Mucosa of descending colon (tissue), 3 donors: ENCODE measurements around the gene ACP1. TPM values are rescaled to one million over a fixed set of nuclear protein-coding genes. Genes with fewer than 3 reads are reported as not detected.
"Not testable (repeated sequence)": the region's sequence is repeated elsewhere in the genome, so short reads cannot be mapped to it uniquely, and the experiment has no call there.

ENCODE experiments used
- ATAC-seq: fragments of 200-7000 bp; cut with Tn5 transposase; one replicate; pipeline ENCODE4 v1.9.1; 2020; ENCODE audit warnings: mild to moderate bottlenecking, moderate library complexity
- DNase-seq, 3 donors: peaks; one replicate each; pipeline ENCODE4 v3.0.0-alpha.2; 2020
- H3K36me3 ChIP-seq: fragments of 200-600 bp; one replicate; pipeline ENCODE4 v1.8.0; 2021; ENCODE audit warnings: low read depth, mild to moderate bottlenecking
- H3K4me1 ChIP-seq: fragments of 200-600 bp; one replicate; pipeline ENCODE4 v1.8.0; 2021; ENCODE audit warnings: low read depth, mild to moderate bottlenecking
- H3K4me3 ChIP-seq: fragments of 200-600 bp; one replicate; pipeline ENCODE4 v1.8.0; 2021; ENCODE audit warnings: mild to moderate bottlenecking
- H3K9me3 ChIP-seq: fragments of 200-600 bp; one replicate; pipeline ENCODE4 v1.8.0; 2021; ENCODE audit warnings: mild to moderate bottlenecking
- CTCF ChIP-seq: fragments of 200-600 bp; IDR thresholded peaks from one replicate; pipeline ENCODE4 v1.8.0; 2022; ENCODE audit warnings: antibody characterized with exemption, mild to moderate bottlenecking
- intact Hi-C, 2 donors: fragments of 100-400 bp; cut with DNase I in 1 of 2; cut with micrococcal nuclease in 1 of 2; formaldehyde crosslinking; loops; one replicate each; pipeline versions ENCODE4 v1.11.0 to v1.11.1; 2022; cut with DNase I, micrococcal nuclease
- total RNA-seq, 3 donors: library from RNA; stranded (reverse); fragmentation: NEBNext Ultra II Directional in 2 of 3; extraction: Animal tissue kit (Norgen Biotek cat#: 25700) in 2 of 3; gene quantifications; one replicate each; pipeline versions ENCODE4 v1.2.1 to v1.2.4, GENCODE V29; 2021 to 2023
- donor health status: DM: no; HTN: no; CAD: no; lungs with moderate emphysema.
- donor health status: DM: no; HTN: no; CAD: no.
- donor health status: DM: no; HTN: yes; CAD: no.

ACP1 gene
- total RNA-seq, 3 donors from 2014 or later = 61.9 to 87.3 (median 72.1) TPM

DNA sequence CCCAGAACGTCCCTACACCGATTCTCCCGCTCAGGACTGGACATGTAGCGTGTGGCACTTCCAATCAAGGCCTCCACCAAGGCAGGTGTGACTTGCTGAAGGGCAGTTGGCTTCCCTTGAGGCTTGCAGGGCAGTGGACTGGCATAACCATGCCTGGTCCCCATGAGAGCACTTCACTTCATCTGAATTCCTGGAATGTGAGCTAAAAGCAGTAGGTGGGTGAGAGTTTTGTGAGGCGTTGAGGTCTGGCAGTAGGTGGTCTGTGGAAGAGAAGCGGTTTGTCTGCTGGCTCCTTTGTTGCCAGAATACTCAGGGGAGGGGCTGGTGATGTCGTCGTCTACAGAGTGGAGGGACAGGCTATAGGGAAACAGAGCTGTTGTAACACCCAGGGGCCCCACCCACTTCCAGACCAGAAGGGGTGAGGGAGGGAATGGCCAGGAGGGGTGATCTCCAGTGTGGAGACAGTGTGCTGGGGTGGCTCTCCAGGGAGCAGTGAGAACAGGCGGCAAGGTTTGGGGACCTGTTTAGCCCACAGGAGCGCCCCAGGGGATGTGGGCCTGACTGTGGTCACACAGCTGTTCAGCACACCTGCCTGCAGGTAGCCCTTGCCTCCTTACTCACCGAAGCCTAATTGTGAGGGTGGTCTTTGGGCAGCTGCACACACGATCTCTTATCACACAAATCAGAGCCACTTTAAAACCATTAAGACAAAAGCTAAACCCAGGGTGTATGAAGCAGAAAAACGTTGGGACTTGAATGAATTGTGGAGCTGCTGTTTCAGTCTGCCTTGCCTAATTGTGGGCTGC lies 44.6 kb downstream of the ACP1 start:
- H3K4me3 ChIP-seq = no peak overlapping the region
- intact Hi-C loops = no loop called here
- ATAC-seq (peak; percentile 33), DNase-seq (no peak)
- TF ChIP-seq CTCF = no peak
- H3K4me1 ChIP-seq = no peaks in the 10 kb centered on the region
- no peaks in the 10 kb centered on the region for H3K9me3 ChIP-seq
- H3K36me3 ChIP-seq = no peaks in the 10 kb centered on the region

- DNase-seq = no peak
- no peak for ATAC-seq
- TF ChIP-seq CTCF = no peak
- Histone ChIP-seq H3K4me1 (no peaks in the 10 kb centered on the region), H3K4me3 (no peak overlapping the region), H3K36me3 (no peaks in the 10 kb centered on the region), H3K9me3 (no peaks in the 10 kb centered on the region)
- intact Hi-C loops = no loop called here
These were observed 45.3 kb downstream of the ACP1 start for GRCh38 chr2:309954-310510.

DNA sequence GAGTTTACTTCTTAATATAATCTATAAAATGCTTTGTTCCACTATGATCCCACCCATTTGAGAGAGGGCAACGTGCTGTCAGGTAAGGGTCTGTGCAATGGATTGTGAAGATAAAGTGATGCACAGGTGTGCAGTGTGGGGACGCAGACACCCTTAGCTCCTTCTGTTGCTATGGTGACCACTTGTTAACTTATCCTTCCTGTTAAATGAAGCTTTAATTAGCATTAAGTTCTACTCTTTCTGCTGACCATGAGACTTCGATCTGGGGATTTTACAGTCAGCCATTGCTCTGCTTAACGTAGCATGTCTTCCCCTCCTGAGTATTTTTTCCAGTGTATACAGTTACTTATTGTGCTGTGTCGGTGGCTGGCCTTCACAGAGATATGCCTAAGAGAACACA lies 46.2 kb downstream of the ACP1 start:
- DNase-seq = no peak
- Histone ChIP-seq H3K4me3 (no peak overlapping the region), H3K36me3 (no peaks in the 10 kb centered on the region), H3K4me1 (no peaks in the 10 kb centered on the region), H3K9me3 (no peaks in the 10 kb centered on the region)
- intact Hi-C loops = no loop called here
- no peak for TF ChIP-seq CTCF
- no peak for ATAC-seq

DNA sequence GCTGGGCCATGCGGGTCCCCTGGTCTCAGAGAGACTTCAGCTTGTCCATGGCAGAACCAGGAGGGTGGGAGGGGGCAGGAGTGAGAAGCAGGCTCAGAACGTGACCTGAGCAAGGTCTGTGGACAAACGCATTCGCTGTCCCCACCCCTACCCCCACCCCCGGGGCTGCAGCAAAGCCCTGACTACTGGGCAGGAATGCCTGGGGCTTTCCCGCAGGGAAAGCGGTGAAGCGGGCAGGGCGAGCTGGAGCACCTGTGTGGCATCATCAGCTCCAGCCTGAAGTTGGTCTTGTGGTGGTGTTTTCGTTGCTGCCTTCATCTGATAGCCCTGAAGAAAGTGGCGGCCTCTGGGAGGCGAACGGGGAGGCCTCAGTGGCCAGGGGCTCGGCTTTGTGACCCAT lies 49.2 kb downstream of the ACP1 start:
- TF ChIP-seq CTCF = no peak
- ATAC-seq (no peak), DNase-seq (no peak)
- Histone ChIP-seq H3K9me3 (no peaks in the 10 kb centered on the region), H3K36me3 (no peaks in the 10 kb centered on the region), H3K4me3 (no peak overlapping the region), H3K4me1 (no peaks in the 10 kb centered on the region)
- intact Hi-C loops = no loop called here

DNA sequence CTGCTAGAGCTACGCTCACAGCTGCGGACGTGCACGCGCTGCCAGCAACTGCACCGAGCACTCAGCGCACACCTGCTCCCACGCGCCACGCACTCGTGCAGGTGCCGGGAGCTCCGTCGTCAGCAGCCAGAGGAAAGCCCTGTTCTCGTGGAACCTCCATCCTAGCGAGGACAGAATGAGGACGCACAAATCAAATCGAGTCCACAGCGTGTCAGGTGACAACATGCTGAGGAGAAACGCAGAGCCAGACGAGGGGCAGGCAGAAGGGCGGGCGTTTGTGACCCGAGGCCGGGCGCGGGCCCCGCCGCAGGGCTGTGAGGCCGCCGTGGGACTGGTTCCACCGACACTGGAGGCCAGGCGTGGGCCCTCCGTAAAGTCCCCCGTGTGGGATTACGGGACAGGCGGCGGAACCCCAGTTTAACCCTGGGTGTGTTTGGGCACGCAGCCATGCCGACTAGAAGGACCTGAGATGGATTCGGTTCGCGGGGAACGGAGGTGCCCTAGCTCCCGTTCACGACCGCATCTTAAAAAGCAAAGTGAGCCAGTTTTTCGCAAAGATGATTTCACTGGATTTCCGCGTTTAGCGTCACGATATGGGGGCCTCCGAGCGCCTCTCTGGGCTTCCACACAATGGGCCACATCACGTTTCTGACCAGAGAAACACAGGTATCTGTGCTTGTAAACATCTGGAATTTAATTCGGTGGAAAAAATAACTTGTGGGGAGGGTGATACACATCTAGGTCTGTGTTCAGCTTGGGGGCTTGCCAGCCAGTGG lies 50.0 kb downstream of the ACP1 start:
- TF ChIP-seq CTCF = no peak
- H3K36me3 ChIP-seq = no peaks in the 10 kb centered on the region
- no peak for ATAC-seq
- H3K4me3 ChIP-seq = no peak overlapping the region
- intact Hi-C loops = no loop called here
- H3K9me3 ChIP-seq = no peaks in the 10 kb centered on the region
- no peak for DNase-seq
- no peaks in the 10 kb centered on the region for H3K4me1 ChIP-seq

- H3K9me3 ChIP-seq, H3K4me3 ChIP-seq, intact Hi-C loops, ATAC-seq, DNase-seq, H3K4me1 ChIP-seq, H3K36me3 ChIP-seq: not testable (repeated sequence)
These were observed 51.2 kb downstream of the ACP1 start for GRCh38 chr2:315925-316324.
